GM12864 (cell line): ENCODE measurements around the gene RNASET2.

Experiments used
- DNase-seq: peaks from one replicate; pipeline ENCODE4 v3.0.0-alpha.2; 2011; ENCODE audit warnings: low read depth
- H3K4me3 ChIP-seq: 2 replicates; pipeline ENCODE4 v1.5.1; 2011; ENCODE audit warnings: mild to moderate bottlenecking, low read depth, low read length, control low read depth
- TF ChIP-seq, protein P1 (sequence below): IDR thresholded peaks from 2 replicates; pipeline ENCODE4 v1.5.1; 2011; ENCODE audit warnings: low read depth, mild to moderate bottlenecking, moderate library complexity, low read length, control low read depth, inconsistent platforms; ENCODE audit errors: missing control alignments

The RNASET2 gene

GRCh38 chr6:166911248-166911677, 45.1 kb downstream of the RNASET2 start:
- TF ChIP-seq, protein P1, sequence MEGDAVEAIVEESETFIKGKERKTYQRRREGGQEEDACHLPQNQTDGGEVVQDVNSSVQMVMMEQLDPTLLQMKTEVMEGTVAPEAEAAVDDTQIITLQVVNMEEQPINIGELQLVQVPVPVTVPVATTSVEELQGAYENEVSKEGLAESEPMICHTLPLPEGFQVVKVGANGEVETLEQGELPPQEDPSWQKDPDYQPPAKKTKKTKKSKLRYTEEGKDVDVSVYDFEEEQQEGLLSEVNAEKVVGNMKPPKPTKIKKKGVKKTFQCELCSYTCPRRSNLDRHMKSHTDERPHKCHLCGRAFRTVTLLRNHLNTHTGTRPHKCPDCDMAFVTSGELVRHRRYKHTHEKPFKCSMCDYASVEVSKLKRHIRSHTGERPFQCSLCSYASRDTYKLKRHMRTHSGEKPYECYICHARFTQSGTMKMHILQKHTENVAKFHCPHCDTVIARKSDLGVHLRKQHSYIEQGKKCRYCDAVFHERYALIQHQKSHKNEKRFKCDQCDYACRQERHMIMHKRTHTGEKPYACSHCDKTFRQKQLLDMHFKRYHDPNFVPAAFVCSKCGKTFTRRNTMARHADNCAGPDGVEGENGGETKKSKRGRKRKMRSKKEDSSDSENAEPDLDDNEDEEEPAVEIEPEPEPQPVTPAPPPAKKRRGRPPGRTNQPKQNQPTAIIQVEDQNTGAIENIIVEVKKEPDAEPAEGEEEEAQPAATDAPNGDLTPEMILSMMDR, result no peak
- no peak for DNase-seq
- H3K4me3 ChIP-seq, result no peak overlapping the region

DNA sequence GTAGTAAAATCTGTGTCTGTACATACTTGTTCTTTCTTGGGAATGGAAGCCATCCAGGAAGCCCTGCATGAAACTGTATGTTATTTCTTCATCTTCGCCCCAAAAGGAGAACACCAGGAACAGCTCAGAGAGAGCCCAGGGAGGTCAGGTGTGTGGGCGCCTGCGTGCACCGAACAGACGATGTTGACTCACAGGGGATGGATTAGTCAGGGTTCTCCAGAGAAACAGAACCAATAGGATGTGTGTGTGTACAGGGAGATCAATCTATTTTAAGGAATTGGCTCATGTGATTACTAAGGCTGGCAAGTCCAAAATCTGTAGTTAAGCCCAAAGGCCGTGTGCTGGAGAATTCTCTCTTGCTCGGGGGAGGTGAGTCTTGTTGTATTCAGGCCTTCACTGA, 45.7 kb downstream of the RNASET2 start:
- TF ChIP-seq, protein P1, result no peak
- H3K4me3 ChIP-seq, result no peak overlapping the region
- DNase-seq, result no peak

GRCh38 chr6:166908811-166909210, 47.5 kb downstream of the RNASET2 start:
- TF ChIP-seq, protein P1, result no peak
- DNase-seq, result no peak
- H3K4me3 ChIP-seq, result no peak overlapping the region

DNA sequence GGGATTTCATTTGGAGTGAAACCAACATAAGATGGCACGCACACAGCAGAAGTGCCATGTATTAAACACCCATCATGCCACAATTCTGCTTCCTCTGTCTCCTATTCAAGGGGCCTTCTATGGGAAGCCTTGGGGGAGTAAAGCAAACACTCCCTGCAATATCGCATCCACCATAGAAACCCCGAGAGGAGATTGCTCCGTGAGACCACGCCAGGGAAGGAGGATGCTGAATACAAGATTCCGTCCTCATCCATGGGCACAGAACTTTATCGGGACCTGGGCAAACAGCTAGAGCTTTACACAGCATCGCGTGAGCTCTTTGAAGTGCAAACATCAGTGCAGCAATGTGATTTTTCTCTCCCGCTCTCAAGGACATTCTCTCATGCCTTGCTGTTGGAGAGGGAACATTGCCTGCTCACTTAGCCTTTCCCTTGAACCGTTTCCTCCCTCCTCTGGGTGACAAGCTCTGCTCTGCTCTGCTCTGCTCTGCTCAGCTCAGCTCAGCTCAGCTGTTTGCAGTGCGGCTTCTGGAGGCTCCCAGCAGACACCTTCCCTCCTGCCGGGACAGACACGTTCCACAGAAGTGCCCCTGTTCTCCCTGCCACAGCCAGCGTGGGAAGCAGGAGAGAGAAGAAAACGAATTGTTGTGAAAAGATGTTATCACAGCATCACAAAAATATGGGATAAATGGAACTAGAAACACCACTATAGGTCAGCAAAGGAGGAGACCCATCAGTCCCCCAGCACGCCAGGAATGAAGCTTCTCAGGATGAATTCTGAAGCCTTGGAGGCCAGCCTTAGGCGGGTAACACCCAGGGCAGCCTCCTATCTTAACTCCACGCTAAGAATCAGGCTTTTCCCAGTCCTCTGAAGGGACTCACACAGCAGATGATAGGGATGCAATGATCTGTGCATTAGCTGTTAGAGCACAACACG, 48.2 kb downstream of the RNASET2 start:
- TF ChIP-seq, protein P1, result no peak
- peak overlapping the region; percentile 18; the same call in 1 of the 2 replicates for H3K4me3 ChIP-seq
- DNase-seq, result no peak

DNA sequence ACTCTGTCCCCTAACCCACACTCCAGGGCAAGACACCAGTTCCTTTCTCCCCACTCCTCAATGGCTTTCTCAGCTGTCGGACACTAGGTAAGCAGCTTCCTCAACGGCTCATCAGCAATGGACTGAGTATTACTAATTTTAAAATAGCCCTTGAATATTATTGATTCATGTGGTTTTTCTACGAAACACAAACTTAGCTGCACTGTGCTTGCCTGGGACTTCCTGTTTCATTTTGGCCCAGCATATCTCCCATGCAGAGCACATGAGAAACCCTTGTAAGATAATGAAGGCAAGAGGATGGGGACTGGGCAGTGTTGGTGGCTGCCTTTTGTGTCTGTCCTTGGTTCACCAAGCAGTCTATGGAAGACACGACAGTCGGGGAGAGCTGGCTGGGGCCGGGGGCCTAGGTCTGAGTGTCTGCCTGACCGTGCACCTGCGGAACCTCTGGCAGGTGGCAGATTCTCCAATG, 48.9 kb downstream of the RNASET2 start:
- peak; percentile 52 for DNase-seq
- peak overlapping the region; percentile 18; the same call in 1 of the 2 replicates for H3K4me3 ChIP-seq
- TF ChIP-seq, protein P1, result no peak

- TF ChIP-seq, protein P1, result no peak
- H3K4me3 ChIP-seq, result no peak overlapping the region
- DNase-seq, result no peak
Observed at GRCh38 chr6:166906376-166907044, 49.8 kb downstream of the RNASET2 start.
